Astrocyte of the spinal cord (primary cell): ENCODE results near the gene SPOP.

Source experiments
- DNase-seq: peaks from one replicate; pipeline ENCODE4 v3.0.0; 2011; ENCODE audit warnings: low read depth, low spot score
- H3K4me3 ChIP-seq: 2 replicates; pipeline ENCODE4 v1.5.1; 2011; ENCODE audit warnings: low read depth, mild to moderate bottlenecking, low read length, moderate library complexity
- in situ Hi-C: cut with HindIII; loops from 2 replicates; pipeline ENCODE4 v1.10.0; 2017; ENCODE audit warnings: low sequenced_read_pairs
- TF ChIP-seq, protein P1 (sequence below): IDR thresholded peaks from 2 replicates; pipeline ENCODE4 v1.5.1; 2012; ENCODE audit warnings: low read depth, mild to moderate bottlenecking, low read length, inconsistent platforms

SPOP gene

DNA sequence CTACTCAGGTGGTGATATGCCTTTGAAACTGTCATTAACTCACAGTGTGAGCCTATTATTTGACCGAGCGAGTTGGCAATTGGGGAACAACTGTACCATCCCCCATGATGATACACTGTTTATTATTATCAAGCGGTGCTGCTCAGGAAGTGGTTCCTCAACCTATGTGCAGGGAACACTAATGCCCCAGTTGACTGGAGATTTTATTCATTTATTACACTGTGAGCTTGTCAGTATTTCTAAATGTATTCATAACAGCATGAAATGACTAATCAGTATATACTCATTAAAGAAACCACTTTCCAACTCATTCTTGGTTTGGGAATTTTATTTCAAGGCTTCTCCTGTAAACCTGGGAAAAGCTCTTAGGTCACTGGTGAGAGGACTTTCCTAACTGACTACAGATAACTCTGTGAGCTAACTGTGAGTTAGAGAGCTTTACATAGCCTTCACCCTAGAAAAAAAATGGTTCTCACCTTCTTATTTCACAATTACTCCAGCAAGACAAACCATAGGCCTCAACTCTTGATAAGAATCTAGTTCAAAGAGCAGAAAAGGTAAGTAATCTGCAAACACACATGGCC, 59.8 kb downstream of the SPOP start:
- in situ Hi-C loops: no loop called here
- no peak overlapping the region for H3K4me3 ChIP-seq
- peak; percentile 33 for DNase-seq
- TF ChIP-seq, protein P1, sequence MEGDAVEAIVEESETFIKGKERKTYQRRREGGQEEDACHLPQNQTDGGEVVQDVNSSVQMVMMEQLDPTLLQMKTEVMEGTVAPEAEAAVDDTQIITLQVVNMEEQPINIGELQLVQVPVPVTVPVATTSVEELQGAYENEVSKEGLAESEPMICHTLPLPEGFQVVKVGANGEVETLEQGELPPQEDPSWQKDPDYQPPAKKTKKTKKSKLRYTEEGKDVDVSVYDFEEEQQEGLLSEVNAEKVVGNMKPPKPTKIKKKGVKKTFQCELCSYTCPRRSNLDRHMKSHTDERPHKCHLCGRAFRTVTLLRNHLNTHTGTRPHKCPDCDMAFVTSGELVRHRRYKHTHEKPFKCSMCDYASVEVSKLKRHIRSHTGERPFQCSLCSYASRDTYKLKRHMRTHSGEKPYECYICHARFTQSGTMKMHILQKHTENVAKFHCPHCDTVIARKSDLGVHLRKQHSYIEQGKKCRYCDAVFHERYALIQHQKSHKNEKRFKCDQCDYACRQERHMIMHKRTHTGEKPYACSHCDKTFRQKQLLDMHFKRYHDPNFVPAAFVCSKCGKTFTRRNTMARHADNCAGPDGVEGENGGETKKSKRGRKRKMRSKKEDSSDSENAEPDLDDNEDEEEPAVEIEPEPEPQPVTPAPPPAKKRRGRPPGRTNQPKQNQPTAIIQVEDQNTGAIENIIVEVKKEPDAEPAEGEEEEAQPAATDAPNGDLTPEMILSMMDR: no peak

DNA sequence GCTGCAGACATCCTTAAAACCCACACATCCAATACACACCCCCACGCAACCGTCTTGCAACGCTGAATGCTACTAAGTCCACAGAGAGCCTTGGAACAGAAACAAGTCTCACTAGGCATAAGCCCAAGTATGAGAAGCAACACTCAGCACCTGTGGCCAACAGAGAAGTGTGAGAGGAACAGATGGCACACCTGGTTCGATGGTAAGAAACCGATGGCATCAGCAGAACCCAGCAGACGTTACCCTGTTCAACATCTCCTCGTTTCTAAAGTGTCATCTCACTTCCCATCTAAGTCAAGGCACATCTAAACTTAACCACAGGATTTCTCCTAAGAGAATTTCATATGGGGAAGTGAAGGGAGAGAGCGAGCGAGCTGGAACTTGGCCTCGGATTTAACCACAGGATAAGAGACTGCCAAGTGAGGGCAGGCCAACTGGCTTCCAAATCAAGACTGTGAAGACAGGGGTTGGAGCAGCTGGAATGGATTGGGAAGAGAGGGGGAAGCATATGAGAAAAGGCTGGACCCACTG, 61.2 kb downstream of the SPOP start:
- TF ChIP-seq, protein P1: no peak
- DNase-seq: peak; percentile 69
- no peak overlapping the region for H3K4me3 ChIP-seq
- in situ Hi-C loops: no loop called here

DNA sequence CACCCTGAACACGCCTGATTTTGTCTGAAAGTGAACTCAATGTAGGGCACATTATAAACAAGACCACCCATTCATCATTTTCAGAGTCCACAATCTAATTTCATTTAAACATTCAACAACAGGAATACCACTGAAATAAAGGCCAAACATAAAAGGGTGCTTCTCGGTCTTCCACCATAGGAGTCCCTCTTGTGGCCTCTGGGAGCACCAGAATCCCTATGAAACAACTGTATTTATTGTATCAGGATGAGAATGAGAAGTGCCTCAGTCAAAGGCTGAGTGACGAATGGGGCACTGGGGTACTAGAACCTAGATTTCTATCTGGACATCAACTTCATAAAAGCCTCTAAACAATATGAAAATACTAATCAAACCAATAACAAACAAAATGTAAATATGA, 61.8 kb downstream of the SPOP start:
- TF ChIP-seq, protein P1: no peak
- in situ Hi-C loops: no loop called here
- H3K4me3 ChIP-seq: no peak overlapping the region
- DNase-seq: no peak

DNA sequence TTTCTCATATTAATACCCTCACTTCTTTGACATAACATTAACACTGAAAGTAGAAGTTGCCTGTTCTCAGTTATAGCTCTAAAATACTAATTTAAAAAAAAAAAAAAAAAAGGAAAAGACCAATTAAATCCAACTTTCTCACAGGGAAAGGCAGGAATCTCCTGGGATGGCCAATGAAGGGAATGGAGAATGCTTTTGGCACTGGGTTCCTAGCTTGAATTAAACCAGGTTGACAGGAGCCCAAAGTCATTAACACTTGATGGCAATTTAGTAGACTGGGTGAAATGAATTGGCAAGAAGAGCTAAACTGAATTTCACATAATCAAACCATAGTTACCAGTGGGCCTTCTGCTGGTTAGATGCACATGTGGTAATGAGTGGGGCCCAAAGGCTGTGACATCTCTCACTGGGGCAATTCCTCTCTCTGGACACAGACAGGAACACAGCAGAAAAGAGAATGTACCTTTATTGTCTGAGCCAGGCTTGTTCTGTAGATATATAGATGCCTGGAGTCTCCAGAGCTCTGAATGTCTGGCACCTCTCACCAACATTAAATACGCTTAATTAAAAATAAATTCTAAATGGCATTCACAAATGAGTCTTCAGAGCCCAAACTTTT, 64.6 kb downstream of the SPOP start:
- in situ Hi-C loops: no loop called here
- TF ChIP-seq, protein P1: no peak
- no peak for DNase-seq
- H3K4me3 ChIP-seq: no peak overlapping the region

DNA sequence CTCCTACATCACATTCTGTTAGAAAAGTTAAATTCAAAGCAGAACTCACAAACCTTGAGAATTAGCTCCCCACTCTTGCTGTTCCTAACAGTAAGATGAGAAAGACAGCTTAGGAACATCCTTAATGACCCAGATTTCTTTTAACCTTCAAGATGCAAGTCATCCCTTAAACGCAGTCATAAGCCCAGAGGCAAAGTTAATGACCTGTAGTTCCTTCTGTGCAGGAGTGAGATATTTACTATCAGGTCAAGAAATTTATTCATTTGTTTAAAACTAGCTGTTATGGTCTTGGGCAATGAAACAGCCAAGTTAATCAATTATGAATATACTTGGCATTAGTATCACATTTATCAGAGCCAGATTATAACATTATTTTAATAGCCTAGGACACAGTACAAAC, 65.2 kb downstream of the SPOP start:
- TF ChIP-seq, protein P1: no peak

DNA sequence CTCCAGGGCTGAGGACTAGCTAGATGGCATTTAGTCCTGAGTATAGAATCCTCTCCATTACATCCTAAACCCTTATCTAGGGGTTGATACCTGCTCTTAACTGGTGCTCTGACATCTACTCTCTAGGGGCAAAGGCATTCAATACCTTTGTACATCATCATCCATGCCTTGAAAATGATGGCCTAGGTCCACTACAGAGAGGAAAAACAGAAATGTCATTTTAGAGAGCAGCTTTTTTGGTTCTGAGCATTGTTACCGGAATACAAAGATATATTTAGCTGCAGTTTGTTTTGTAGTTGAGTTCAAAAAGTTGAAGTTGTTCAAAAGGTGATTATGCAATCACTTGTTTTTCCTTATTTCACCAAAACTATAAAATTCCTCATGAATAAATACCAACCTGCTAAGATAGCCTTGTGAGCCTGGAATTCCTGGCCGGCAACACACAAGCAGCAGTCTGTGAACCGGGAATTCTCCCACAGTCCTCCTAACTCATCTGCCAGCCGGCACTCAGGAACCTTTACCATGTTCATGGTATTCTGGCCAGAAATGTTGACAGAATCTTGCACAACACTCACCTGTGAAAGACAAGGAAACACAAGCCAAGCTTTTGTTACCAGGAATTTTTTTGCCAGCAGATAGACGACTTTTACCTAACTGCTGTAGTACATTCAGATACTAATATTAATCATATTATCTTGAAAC, 66.9 kb downstream of the SPOP start:
- in situ Hi-C loops: no loop called here
- H3K4me3 ChIP-seq: no peak overlapping the region
- TF ChIP-seq, protein P1: no peak
- DNase-seq: no peak

More for the DNA sequence above, 65.2 kb downstream of the SPOP start:
- H3K4me3 ChIP-seq: no peak overlapping the region
- in situ Hi-C loops: no loop called here
- DNase-seq: no peak
